Uterus (tissue), 4 donors: ENCODE data around the gene CDC123. TPM values are rescaled to one million over a fixed set of nuclear protein-coding genes. Genes with fewer than 3 reads are reported as not detected.

ENCODE experiments used
- DNase-seq, 2 donors: peaks; one replicate each; pipeline ENCODE4 v3.0.0-alpha.2; 2019 to 2020
- H3K27ac ChIP-seq, 2 donors: fragments of 200-600 bp; sonication (generic); 1 replicate in 1 of 2; 2 replicates in 1 of 2; pipeline ENCODE4 v1.5.1; 2016 to 2018
- H3K27me3 ChIP-seq, 2 donors: fragments of 200-600 bp; sonication (generic); one replicate each; pipeline ENCODE4 v1.5.1; 2018 to 2019; ENCODE audit warnings: control low read depth in 1 of 2
- H3K36me3 ChIP-seq, 2 donors: fragments of 200-600 bp; sonication (generic); one replicate each; pipeline ENCODE4 v1.5.1; 2019; ENCODE audit warnings: control low read depth in 1 of 2
- H3K4me1 ChIP-seq, 2 donors: fragments of 200-600 bp; sonication (generic); one replicate each; pipeline ENCODE4 v1.5.1; 2018 to 2019; ENCODE audit warnings: control low read depth in 1 of 2
- H3K4me3 ChIP-seq, 2 donors: fragments of 200-600 bp; sonication (generic); 1 replicate in 1 of 2; 2 replicates in 1 of 2; pipeline ENCODE4 v1.5.1; 2018 to 2019; ENCODE audit warnings: mild to moderate bottlenecking in 1 of 2
- H3K9me3 ChIP-seq, 2 donors: fragments of 200-600 bp; sonication (generic); one replicate each; pipeline ENCODE4 v1.5.1; 2019; ENCODE audit warnings: control low read depth in 1 of 2
- CTCF ChIP-seq, 4 experiments: fragments of 200-600 bp in 2 of 4; fragments of 450-650 bp in 2 of 4; sonication (generic) in 2 of 4; IDR thresholded peaks; one replicate each; pipeline ENCODE4 v1.5.1; 2016 to 2019; ENCODE audit warnings: antibody characterized with exemption in 4 of 4, mild to moderate bottlenecking in 2 of 4, moderate library complexity in 1 of 4
- POLR2A ChIP-seq, 2 donors: fragments of 450-650 bp; IDR thresholded peaks; one replicate each; pipeline ENCODE4 v1.6.1; 2016; ENCODE audit warnings: antibody characterized with exemption in 2 of 2, mild to moderate bottlenecking in 1 of 2, moderate library complexity in 1 of 2
- intact Hi-C: fragments of 100-400 bp; cut with DNase I; formaldehyde crosslinking; loops from one replicate; pipeline ENCODE4 v1.15.1; 2023; ENCODE audit warnings: low total_unique reads
- total RNA-seq, 4 donors: library from RNA; depleted of rRNA in 3 of 4; stranded (reverse); fragments of >200 nt in 3 of 4; gene quantifications; one replicate each; pipeline versions ENCODE4 v1.1.0 to v1.2.4, GENCODE V29; 2014 to 2023
- donor health status: DM: yes; HTN: yes; CAD: no.

The CDC123 gene
- total RNA-seq, 4 donors from 2014 or later, result 6.2 to 95.5 (median 34.3) TPM

- DNase-seq, result no peak
- intact Hi-C loops, result no loop called here
These were observed 55.6 kb downstream of the CDC123 start for GRCh38 chr10:12251581-12251980.

GRCh38 chr10:12252882-12253546, 57.0 kb downstream of the CDC123 start:
- H3K27me3 ChIP-seq, result no peaks in the 10 kb centered on the region

More at GRCh38 chr10:12251581-12251980, 55.6 kb downstream of the CDC123 start:
- Histone ChIP-seq H3K4me1 (no peaks in the 10 kb centered on the region), H3K27me3 (no peaks in the 10 kb centered on the region), H3K36me3 (no peaks in the 10 kb centered on the region), H3K4me3 (no peak overlapping the region), H3K27ac (no peak overlapping the region), H3K9me3 (no peaks in the 10 kb centered on the region)
- TF ChIP-seq POLR2A (IDR thresholded peaks at IDR 0.05) (no peak), CTCF (IDR thresholded peaks at IDR 0.05) (no peak)

GRCh38 chr10:12255048-12255447, 59.1 kb downstream of the CDC123 start:
- DNase-seq, result no peak
- no peaks in the 10 kb centered on the region for H3K9me3 ChIP-seq
- no peaks in the 10 kb centered on the region for H3K36me3 ChIP-seq
- H3K4me1 ChIP-seq, result no peaks in the 10 kb centered on the region
- no peak overlapping the region for H3K4me3 ChIP-seq
- no peaks in the 10 kb centered on the region for H3K27me3 ChIP-seq
- intact Hi-C loops, result no loop called here
- TF ChIP-seq CTCF (IDR thresholded peaks at IDR 0.05) (no peak), POLR2A (IDR thresholded peaks at IDR 0.05) (no peak)
- H3K27ac ChIP-seq, result no peak overlapping the region

More at GRCh38 chr10:12252882-12253546, 57.0 kb downstream of the CDC123 start:
- TF ChIP-seq POLR2A (IDR thresholded peaks at IDR 0.05) (no peak), CTCF (IDR thresholded peaks at IDR 0.05) (no peak)
- H3K4me3 ChIP-seq, result no peak overlapping the region
- no peak for DNase-seq
- H3K9me3 ChIP-seq, result no peaks in the 10 kb centered on the region
- H3K27ac ChIP-seq, result no peak overlapping the region
- no peaks in the 10 kb centered on the region for H3K36me3 ChIP-seq
- no peaks in the 10 kb centered on the region for H3K4me1 ChIP-seq
- intact Hi-C loops, result no loop called here

GRCh38 chr10:12259988-12260387, 64.0 kb downstream of the CDC123 start:
- Histone ChIP-seq H3K4me3 (no peak overlapping the region), H3K27ac (no peak overlapping the region), H3K4me1 (no peaks in the 10 kb centered on the region), H3K27me3 (no peaks in the 10 kb centered on the region), H3K36me3 (no peaks in the 10 kb centered on the region), H3K9me3 (no peaks in the 10 kb centered on the region)
- TF ChIP-seq POLR2A (IDR thresholded peaks at IDR 0.05) (no peak), CTCF (IDR thresholded peaks at IDR 0.05) (no peak)
- DNase-seq, result no peak
- intact Hi-C loops, result loop anchor here (10.0 kb wide), 1 partner anchor 395 kb away; no protein-coding TSS in a partner anchor

- no peaks in the 10 kb centered on the region for H3K4me1 ChIP-seq
- no peaks in the 10 kb centered on the region for H3K9me3 ChIP-seq
- no peak for DNase-seq
- H3K27ac ChIP-seq, result no peak overlapping the region
- H3K36me3 ChIP-seq, result no peaks in the 10 kb centered on the region
- intact Hi-C loops, result loop anchor here (10.0 kb wide), 1 partner anchor 392 kb away; no protein-coding TSS in a partner anchor
- H3K4me3 ChIP-seq, result no peak overlapping the region
- TF ChIP-seq POLR2A (IDR thresholded peaks at IDR 0.05) (no peak), CTCF (IDR thresholded peaks at IDR 0.05) (no peak)
- no peaks in the 10 kb centered on the region for H3K27me3 ChIP-seq
These were observed 66.4 kb downstream of the CDC123 start for GRCh38 chr10:12262278-12262981.
